GM18861 (cell line): ENCODE results near the gene LMF1.
"Not testable (repeated sequence)": the region's sequence is repeated elsewhere in the genome, so short reads cannot be mapped to it uniquely, and the experiment has no call there.

Experiments used
- ATAC-seq: cut with Tn5 transposase; IDR thresholded peaks from one replicate; pipeline ENCODE4 v1.9.1; 2021; ENCODE audit not compliant: unreplicated experiment

Gene LMF1

DNA sequence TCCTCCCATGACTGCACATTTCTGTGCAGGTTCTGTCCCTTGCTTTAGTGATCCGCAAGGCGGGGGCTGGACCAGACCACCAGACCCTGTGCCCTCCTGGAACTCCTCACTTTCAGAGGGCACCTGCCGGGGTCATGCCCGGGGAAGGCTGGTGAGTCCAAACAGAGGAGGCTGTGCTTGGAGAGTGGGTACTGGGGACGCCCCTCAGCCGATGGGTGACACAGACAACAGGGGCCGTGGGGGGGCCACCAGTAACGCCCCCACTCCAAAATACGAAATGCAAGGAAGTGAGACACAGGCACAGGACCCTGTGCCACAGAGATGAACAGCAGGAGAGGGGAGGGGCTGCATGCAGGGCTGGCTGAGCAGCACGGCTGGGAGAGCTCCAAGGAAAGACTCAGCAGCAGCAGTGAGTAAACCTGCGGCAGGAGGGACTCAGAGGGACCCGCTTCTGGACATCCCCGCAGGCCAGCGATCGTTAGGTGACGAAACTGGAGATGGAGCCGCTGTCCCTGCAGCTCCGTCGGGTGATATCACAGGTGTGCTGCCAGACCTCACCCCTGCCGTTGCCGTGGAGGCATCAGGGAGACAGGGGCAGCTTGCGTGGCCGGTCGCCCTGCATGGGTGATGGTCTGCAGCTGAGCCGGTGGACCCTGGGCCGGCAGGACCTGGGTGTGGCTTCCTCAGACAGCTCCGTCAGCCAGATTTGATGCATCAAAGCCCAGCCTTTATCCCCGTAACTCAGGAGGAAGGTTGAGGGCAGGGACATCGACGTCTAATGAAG lies 99.0 kb downstream of the LMF1 start:
- no peak for ATAC-seq

DNA sequence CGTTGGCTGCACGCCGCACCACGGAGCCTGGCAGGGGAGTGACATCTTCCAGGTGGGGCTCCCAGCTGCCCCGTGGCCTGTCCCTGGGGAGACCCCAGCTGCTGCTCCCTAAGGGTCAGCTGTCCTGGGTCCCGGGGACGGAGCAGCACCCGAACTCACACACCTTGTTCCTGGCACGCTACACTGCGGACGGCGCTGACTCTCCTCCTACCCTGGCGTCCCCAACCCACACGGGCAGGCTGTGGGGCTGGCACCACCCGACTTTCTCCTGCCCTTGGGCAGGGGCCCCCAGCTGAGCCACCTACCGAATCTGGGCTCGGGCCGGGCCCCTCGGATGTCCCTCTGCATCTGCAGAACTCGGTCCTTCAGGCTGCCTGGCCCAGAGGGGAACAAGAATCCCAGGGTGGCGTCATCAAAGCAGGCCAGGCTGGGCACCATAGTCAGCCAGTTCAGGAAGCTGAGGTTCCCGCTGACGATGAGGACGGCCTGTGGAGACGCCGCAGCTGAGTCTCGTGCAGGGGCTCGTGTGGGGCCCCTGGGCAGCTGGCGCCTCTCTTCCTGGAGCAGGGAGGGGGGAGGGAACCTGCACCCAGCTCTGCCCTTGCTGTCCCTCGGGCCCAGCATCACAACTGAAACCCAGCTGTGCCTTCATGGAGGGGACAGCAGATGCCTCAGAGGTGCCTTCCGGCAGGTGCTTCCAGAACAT lies 99.8 kb downstream of the LMF1 start:
- ATAC-seq = no peak

DNA sequence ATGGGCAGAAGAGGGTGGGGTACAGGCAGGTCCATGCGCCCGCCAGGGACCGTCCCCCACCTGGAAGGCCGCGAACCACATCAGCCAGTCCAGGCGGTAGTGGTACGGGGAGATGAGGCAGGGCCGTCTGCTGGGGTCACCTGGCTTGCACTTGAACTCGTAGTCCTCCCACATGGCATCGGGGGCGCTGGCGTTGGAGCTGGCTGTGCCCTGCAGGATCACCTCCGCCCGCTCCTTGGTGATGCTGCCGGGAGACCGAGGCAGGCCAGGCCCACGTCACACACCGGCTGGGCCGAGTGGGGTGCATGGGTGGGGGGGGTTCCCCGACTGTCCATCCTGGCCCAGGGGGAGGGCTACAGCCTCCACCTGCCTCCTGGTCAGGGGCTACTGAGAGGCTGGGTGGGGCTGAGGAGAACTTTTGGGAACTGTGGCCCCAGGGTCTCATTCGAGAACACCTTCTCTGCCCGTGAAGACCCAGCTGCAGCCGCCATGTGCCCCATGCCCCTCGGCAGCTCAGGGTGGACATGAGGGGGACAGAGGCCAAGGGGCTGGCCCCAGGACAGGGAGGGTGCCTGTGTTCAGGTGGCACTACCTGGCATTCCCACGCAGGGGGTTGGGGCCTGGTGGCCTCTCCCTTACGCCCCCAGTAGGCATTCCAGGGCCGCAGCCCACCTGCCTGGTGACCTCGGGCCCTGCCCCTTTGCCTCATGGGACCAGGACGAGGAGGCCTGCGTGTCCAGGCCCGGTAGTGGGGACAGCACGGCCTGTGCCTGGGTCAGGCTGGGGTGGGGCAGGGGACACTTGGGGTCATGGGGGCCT lies 100.8 kb downstream of the LMF1 start:
- no peak for ATAC-seq

DNA sequence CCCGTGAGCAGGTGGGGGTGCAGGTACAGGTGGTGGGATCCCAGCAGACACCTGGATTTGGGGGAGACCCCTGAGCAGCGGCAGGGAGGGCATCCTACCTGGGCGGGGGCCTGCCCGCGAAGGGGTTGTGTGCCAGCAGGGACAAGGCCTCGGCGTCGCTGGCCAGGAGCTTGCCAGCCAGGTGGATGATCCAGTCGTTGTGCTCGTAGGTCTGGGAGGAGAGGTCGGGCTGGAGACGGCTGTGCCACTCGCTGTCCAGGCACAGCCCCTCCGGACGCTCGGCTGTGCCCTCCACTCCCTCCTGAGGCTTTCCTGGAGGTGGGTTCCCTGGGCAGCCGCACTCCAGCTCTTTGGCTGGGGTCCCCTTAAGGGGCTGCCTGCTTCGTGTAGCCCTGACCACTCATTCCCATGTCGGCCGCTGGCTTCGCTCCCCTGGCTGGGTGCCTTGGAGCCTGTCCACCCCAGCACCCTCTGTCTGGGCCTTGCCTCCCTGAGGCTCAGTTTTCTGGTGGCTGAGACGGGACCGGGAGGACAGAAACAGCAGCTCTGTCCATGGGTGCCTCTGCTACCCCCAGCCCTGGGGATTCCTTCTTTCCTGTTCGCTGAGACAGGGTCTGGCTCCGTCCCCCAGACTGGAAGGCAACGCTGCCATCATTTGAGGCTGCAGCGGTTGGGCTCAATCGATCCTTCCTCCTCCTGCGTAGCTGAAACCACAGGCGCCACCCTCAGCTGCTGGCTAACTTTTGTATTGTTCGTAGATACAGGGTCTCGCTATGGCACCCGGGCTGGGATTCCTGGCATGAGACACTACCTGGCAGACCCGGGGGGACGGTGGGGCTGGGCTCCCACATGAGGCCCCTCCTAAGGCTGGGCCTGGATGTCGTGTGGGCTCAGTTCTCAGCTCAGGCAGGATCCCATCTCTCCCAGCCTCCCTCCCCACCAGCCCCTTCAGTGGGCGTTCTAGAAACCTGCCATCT lies 101.7 kb downstream of the LMF1 start:
- no peak for ATAC-seq

DNA sequence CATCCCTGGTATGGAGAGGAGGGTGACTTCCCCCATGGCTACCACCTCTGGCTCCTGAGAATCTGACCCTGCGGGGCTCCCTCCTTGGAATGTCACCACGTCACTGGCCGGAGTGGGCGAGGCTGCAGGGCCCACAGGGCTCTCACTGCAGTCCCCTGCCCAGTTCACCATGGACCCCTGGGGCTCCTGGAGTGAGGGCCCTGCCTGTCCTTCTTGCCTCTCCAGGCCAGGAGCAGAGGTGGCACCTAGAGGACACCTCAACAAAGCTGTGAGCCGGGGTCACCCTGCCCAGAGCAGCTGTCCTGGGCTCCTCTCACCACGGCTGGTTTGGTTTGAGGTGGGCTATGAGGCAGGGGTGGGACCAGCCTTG lies 102.4 kb downstream of the LMF1 start:
- no peak for ATAC-seq

DNA sequence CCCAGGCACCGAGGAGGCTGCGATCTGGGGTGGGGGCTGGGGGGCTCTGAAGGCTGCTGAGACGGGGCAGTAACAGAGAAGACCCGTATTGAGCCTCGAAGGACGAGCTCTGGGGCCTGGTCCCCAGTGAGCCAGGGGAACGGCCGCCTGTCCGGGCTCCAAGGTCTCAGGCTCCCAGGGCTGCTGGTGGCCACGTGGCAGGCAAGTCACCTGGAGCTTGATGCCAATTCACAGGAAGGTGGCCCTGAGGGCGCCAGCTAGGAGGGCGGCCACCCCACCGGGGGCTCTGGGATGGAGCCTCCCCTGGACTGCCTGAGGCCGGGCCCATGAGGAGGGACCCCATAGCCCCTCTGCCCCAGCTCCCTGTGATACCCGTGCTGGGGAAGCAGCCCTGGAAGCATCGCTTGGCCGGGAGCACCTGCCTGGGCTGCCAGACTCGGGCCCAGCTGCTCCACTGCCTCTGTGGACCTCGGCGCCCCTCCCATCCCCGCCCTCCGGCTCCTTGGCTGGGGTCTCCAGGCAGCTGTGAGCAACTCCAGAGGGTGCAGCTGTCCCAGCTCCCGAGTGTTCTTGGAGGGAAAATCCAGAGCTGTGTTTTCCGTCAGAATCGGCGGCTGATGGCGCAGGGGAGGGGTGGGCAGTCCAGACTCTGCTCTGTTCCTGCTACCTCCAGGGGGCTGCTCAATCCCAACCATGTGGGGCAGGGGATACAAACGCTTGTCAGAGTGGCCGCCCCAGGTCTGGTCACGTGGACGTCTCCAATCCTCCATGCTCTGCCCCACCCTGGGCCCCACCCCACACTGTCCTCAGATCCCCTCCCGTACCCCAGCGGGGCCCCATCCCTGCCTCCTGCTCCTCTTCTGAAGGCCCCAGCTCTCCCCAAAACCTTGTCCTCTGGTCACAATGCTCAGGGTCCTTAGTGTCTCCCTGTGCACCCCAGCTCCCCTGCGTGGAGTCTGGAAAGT lies 103.1 kb downstream of the LMF1 start:
- no peak for ATAC-seq

DNA sequence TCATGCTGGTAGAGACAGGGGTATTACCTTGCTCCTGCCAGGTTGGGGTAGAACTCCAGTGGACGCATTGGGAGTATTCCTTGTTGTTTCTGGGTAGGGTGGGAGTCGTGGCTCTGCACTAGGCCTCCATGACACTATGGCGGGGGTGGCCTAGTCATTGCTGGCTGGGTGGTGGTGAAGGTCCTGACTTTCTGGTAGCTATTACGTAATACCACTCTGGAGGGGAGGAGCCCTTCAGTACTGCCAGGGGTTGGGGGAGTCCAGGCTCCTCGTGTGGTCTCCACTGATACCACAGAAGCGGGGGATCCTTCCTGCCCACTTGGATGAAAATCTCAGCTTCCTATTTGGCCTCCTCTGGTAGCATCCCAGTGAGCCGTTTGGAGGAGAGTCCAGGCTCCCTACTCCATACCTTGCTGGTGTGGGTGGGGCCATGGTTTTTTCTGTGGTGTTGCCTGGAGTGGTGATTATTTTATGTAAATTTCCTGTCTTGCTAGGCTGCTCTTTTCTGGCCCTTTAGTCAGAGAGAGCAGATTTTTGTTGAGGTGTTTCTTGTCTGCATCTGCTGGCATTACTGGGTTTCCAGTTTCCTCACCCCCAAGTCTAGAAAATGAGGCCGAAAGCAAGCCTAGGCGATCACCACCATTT lies 104.4 kb downstream of the LMF1 start:
- ATAC-seq = no peak

DNA sequence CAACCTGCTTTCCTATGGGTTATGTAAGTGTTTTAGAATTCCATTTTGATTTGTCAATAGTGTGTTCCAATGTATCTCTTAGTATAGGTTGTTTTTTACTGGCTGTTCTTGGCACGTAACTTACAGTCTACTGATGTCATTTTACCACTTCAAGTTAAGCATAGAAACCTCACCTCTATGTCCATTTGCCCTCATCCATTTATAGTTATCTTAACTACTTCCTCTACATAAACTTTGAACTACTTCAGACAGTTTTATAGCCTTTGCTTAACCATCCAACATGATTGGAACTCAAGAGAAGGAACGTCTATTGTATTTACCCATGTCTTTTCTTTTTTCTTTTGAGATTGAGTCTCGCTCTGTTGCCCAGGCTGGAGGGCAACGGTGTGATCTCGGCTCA lies 105.8 kb downstream of the LMF1 start:
- no peak for ATAC-seq

DNA sequence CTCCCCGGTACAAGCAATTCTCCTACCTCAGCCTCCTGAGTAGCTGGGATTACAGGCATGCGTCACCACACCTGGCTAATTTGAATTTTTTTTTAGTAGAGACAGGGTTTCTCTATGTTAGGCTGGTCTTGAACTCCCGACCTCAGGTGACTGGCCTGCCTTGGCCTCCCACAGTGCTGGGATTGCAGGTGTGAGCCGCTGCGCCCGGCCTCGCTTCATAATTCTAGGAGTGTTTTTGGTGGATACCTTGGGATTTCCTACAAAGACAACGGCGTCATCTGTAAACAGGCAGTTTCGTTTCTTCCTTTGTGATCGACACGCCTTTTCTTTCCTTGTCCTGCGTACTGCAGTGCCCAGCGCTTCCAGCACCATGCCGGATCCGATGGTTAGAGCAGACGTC lies 109.3 kb downstream of the LMF1 start:
- ATAC-seq = no peak

DNA sequence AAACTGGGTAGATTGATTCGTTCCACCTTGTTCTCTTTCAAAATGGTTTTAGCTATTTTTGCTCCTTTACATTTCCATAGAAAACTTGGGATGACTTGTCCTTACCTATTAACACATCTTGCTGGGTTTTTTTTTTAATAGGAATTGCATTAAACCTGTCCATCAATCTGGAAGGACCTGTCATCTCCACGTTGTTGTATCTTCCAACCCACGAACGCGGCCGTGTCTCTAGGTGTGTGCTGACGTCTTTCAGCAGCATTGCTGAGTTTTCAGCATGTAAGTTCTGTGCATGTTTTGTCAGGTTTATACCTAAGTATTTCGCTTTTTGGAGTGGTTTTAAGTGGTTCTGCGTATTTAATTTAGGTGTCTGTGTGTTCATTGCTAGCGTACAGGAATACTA lies 109.9 kb downstream of the LMF1 start:
- ATAC-seq = no peak

DNA sequence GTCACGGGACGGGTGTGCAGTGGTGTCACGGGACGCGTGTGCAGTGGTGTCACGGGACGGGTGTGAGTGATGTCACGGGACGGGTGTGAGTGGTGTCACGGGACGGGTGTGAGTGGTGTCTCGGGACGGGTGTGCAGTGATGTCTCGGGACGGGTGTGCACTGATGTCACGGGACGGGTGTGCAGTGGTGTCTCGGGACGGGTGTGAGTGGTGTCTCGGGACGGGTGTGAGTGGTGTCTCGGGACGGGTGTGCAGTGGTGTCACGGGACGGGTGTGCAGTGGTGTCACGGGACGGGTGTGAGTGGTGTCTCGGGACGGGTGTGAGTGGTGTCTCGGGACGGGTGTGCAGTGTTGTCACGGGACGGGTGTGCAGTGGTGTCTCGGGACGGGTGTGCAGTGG lies 111.8 kb downstream of the LMF1 start:
- ATAC-seq = not testable (repeated sequence)

DNA sequence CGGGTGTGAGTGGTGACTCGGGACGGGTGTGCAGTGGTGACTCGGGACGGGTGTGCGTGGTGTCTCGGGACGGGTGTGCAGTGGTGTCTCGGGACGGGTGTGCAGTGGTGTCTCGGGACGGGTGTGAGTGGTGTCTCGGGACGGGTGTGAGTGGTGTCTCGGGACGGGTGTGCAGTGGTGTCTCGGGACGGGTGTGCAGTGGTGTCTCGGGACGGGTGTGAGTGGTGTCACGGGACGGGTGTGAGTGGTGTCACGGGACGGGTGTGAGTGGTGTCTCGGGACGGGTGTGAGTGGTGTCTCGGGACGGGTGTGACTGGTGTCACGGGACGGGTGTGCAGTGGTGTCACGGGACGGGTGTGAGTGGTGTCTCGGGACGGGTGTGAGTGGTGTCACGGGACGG lies 112.3 kb downstream of the LMF1 start:
- ATAC-seq = not testable (repeated sequence)

DNA sequence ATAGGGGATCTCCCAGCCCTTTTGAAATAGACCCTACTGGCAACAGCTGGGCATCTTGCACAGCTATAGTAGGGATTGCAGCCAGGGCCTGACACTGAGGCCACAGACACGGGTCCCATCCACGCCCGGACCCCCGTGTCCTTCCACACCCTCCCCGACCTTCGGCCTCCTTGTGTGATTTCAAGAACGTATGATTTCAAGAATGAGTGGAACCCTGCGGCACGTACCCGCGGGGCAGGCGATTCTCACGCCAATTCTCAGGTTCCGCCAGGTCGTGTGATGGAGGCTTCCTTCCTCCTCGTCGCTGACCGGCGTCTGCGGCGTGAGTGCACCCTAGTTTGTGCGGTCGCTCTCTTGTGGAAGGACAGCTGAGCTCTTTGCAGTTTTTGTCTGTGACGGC lies 114.0 kb downstream of the LMF1 start:
- no peak for ATAC-seq

DNA sequence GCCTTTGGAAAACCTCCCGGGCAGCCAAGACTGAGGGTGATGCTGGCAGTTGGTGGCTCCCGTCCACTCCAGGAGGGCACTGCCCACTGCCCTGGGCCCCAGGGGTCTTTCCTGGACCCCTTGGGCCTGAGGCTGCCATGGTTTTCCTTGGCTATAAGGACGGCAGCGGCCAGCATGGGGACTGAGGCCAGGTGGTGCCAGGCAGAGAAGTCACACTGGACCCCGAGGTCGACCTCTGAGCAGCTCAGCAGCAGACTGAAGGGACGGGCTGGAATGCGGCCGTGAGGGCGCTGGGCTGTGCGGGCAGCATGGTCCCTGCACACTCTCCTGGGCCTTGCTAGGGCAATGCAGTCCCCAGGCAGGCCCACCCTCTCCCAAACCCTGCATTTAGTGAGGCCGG lies 114.7 kb downstream of the LMF1 start:
- no peak for ATAC-seq

DNA sequence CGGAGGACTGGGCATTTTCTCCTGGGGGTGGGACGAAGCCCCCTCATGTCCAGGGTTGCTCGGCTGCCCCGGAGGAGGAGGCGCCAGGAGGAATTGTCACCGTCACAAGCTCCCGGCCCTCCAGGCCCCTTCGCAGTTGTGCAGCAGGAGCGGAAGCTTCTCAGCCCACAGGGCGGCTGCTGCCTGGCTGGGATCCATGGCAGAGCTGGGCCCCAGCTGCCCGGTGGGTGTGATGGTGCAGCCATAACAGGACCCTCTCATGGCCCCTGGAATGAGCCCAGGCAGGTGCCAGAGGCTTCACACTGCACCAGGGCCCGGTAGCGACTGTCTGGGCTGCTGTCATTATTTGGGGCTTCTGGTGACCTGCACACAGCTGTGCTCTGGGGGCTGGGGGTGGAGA lies 115.3 kb downstream of the LMF1 start:
- no peak for ATAC-seq

DNA sequence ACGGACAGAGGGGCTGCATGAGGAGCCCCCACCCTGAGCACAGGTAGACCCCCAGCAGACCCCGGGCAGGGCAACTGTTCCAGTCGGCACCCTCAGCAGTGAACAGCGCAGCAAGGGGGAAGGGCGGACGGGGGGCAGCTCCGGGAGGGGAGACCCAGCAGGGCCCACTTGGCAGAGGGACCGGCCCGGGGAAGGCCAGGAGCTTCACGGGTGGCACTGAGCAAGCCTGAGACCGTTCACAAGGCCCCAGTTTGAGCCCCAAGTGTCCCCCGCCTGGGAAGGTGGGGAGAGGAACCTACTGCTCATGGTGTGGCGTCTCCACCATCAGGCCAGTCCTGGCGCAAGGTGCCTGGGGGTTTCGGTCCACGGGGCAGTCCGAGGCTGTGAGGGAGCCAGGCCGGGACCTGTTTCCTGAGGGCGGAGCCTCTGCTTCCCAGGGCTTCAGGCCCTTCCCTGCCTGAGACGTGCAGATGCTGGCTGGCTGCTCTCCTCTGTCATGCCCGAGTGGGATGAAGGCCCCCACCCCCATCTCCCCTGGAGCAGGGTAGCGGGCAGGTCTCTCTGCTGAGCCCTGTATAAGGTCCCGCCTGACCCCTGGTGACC lies 115.9 kb downstream of the LMF1 start:
- ATAC-seq = no peak

DNA sequence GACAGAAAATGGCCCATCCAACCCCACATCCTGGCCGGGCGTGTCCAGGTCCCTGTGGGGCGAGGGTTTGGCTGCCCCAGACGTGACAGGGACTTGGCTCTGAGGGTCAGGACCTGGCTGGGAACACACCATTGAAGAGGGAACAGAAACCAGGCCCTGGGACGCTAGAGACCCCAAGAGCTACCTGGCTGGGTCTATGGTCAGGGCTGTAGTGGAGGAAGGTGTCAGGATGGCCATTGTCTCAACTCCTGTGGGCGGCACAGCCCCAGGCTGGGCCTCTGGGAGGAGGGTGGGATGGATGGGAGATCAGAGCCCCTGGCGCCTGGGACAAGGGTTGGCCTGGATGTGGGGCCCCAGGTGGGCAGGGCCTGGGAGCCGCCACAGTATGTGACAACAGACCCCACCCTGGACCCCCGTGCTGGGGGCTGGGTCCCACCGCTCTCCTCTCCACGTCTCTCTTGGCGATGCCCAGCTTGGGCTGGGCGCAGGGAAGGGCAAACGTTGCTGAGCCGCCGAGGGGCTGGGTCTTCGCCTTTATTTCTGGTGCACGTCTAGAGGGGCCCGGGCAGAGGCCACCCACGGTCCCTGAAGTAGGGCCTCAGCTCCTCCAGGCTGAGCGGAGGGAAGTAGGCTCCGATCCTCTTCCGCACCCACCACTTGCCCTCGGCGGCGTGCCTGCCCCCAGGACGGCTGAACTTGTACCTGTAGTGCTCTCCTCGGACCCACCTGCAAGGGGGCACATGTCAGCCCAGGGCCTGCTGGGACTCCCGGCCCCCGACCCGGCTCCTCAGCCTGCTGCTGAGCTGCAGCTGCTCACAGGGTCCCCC lies 116.6 kb downstream of the LMF1 start:
- no peak for ATAC-seq

DNA sequence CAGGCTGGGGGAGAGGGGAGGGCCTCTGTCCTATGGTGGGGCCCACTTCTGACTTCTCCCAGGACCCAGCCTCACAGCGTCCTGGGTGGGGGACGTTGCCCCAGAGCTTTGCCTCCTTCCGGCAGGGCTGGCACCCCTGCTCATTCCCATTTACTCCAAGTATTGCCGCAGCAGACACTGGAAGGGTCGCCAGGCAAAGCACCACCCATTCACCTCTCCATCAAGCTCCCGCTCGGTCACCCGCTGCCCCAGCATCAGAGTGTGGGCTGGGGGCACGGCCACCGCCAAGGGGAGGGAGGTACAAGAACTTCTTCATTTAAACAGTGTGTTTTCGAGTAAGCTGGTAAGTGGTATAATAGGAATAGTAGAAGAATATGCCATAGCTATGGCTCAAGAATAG lies 117.5 kb downstream of the LMF1 start:
- ATAC-seq = no peak
